ENCODE results near the gene ZAP70. TPM values are rescaled to one million over a fixed set of nuclear protein-coding genes. Genes with fewer than 3 reads are reported as not detected.
"Not testable (repeated sequence)": the region's sequence is repeated elsewhere in the genome, so short reads cannot be mapped to it uniquely, and the experiment has no call there.

Gene ZAP70
- total RNA-seq (2014; rRNA removed; shearing (Covaris generic); ENCODE audit: low replicate concordance): 0.71 TPM in 1 of 2 replicates, not detected in the other

DNA sequence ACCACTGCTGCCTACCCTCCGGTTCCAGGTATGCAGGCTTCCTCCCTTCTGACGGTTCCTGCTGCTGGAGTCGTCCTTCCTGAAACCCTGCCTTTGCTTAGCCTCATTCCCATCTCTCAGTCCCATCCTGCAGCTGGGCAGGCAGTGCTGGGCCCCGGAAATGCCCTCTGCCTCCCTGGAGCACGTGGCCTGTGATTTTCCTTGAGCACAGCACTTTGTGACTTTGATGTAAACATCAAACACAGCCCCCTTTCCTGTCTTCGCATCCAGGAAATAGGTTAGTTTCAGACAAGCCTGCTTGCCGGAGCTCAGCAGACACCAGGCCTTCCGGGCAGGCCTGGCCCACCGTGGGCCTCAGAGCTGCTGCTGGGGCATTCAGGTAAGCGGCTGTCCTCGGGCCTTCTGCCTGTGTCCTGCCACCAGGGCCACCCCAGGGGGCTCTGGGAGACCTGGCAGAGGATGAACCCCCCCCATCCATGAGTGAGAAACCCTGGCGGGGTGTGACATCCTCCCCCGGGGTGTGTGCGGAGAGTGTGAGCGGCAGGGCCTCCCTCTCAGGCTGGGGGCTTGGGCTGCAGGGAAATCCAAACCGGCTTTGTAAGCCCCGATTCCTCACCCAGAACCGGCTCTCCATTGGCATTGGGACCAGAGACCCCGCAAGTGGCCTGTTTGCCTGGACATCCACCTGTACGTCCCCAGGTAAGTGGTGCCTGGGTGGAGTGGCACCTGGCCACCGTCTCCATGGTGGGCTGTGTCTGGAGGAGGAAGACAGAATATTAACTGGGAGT lies at the start of gene ZAP70:
ZAP70 (plus strand) TSS at position 281 of the 788 bp plus-strand sequence. CDS start 10,461 bp downstream, outside the sequence.
- in situ Hi-C loops (cut with HindIII; ENCODE audit: low pct_unique_long_range_greater_than_20kb, low sequenced_read_pairs): no loop called here
- DNase-seq (ENCODE audit: low read depth): no peak

- in situ Hi-C loops (cut with HindIII; ENCODE audit: low pct_unique_long_range_greater_than_20kb, low sequenced_read_pairs): no loop called here
- no peak for DNase-seq (ENCODE audit: low read depth)
These were observed 49.8 kb upstream of the ZAP70 start for GRCh38 chr2:97663626-97663961.

DNA sequence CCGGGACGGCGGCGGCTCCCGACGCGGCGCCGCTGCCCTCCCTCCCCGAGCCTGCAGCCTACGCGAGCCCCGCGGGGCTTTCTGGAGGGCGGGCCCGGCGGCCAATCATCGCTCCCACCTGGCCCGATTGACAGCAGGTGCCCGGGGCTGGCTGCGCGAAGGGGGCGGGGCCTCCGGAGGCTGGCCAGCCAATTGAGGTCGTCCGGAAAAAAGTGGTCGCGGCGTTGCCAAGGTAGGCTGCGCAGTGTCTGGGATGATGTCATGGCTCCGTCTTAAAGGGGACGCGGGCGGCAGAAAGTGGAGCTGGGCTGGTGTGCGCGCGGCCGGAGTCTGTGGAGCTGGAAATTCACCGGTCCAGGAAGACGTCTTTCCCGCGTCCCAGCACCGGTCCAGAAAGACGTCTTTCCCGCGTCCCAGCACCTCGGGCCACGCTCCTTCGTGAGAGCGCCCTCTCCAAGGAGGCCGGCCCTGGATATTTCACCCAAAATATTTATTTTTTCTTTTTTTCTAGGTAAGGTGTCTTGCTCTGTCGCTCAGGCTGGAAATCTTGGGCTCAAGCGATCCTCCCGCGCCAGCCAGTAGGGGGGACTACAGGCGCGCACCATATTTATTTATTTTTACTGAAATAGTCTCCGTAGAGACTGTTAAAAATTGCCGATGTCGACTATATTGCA lies 49.3 kb upstream of the ZAP70 start, which contains the start of gene ACTR1B:
ACTR1B (minus strand) TSS at position 83 of the 674 bp plus-strand sequence. CDS start 154 bp downstream, outside the sequence.
- in situ Hi-C loops (cut with HindIII; ENCODE audit: low pct_unique_long_range_greater_than_20kb, low sequenced_read_pairs): no loop called here
- peak; percentile 99 for DNase-seq (ENCODE audit: low read depth)

GRCh38 chr2:97664636-97664970 lies 48.8 kb upstream of the ZAP70 start:
- in situ Hi-C loops (cut with HindIII; ENCODE audit: low pct_unique_long_range_greater_than_20kb, low sequenced_read_pairs): no loop called here
- no peak for DNase-seq (ENCODE audit: low read depth)

DNA sequence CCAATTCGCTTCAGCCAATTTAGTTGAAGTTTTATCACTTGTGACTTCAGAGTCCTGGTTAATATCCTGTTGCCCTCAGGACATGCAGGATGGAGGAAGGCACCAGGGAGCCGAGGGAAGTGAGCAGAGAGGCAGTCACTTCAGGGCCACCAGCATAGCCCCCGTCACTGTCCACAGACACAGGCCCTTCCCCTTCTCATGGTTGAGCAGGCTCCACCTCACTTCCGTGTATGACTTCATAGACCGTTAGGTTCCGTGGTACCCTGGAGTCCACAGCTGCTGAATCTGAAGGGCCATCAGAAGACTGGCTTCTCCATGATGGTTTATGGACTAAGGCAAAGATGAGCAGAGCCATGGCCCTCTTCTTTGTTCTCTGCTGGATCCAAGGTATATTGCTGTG lies 43.9 kb upstream of the ZAP70 start, which contains the start of gene C2orf92:
C2orf92 (plus strand) TSS at position 266 of the 400 bp plus-strand sequence; CDS start at position 342, 76 bp downstream.
- in situ Hi-C loops (cut with HindIII; ENCODE audit: low pct_unique_long_range_greater_than_20kb, low sequenced_read_pairs): no loop called here
- no peak for DNase-seq (ENCODE audit: low read depth)

- in situ Hi-C loops (cut with HindIII; ENCODE audit: low pct_unique_long_range_greater_than_20kb, low sequenced_read_pairs): no loop called here
- DNase-seq (ENCODE audit: low read depth): no peak
These were observed 42.9 kb upstream of the ZAP70 start for GRCh38 chr2:97670471-97670870.

- in situ Hi-C loops (cut with HindIII; ENCODE audit: low pct_unique_long_range_greater_than_20kb, low sequenced_read_pairs): no loop called here
- no peak for DNase-seq (ENCODE audit: low read depth)
These were observed 41.9 kb upstream of the ZAP70 start for GRCh38 chr2:97671526-97671925.

DNA sequence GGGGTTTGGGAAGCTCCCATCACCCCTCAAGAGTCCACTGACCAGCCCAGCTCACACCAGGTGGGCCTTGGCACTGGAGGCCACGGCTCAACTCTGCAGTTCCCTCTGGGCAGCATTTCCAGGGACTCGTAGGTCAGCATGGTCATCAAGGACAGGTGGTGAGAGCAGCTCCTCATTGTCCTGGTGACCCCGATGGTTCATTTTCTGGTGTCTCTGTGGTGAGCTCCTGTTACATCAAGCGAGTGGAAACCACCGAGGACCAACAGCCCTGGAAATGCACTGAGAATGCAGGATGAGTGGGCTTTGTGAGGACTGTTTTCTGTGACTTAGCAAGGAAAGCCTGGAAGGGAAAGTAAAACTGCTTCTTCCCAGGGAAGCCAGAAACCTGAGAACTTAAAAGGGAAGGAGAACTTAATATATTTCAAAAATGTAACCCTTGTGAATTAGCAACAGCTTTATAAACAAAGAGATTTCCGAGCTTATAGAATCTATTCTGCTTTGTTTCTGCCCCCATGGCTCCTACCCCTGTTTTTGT lies 40.7 kb upstream of the ZAP70 start:
- in situ Hi-C loops (cut with HindIII; ENCODE audit: low pct_unique_long_range_greater_than_20kb, low sequenced_read_pairs); DNase-seq (ENCODE audit: low read depth): not testable (repeated sequence)

DNA sequence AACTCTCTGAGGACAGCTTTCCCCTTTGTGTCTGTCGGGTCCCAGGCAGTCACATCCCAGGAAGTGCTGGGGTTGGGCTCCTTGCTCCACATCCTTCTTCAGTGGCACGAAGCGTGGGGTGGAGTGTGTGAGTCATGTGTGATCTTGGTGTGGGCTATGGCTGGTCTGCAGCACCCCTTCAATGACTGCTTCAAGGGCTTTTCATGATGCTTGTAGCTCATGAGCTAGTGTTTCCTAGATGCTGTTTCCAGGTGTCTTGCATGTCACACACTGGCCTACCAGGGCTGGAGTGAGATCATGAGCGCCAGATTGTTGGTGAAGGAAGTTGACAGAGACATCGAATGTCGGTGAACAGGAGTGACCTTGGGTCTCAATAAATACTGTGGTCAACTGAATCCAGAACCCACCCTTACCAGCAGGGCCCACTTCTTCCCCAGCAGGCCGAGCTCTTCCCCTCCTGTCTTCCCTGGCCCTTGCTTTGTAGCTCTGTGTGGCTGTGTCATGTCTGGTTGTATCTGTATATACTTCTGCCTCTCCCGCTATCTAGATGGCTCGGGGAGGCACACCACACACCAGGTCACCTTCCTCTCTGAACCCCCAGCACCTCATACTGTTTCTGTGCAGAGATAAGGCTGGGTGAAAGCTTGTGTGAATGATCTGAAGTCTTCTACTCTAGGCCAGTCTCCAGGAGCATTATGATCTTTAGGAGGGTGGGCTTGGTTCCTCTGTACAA lies 40.0 kb upstream of the ZAP70 start:
- no peak for DNase-seq (ENCODE audit: low read depth)
- in situ Hi-C loops (cut with HindIII; ENCODE audit: low pct_unique_long_range_greater_than_20kb, low sequenced_read_pairs): no loop called here

DNA sequence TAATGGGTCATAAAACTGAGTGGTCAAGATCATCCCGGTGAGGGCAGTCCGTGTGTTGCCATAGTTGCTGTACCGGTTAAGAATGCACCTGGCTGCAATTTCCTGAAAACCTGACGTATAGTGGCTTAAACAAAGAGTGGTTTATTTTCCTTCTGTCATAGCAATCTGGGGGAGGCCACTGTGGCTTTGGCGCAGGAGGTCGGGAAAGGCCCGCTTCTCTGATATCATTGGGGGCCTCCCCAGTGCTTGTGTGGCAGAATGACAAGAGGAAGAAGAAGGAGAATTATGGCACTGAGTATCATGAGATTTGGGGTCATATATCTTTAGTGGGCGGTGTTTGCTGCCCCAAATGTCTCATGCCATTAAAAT lies 39.5 kb upstream of the ZAP70 start:
- no peak for DNase-seq (ENCODE audit: low read depth)
- in situ Hi-C loops (cut with HindIII; ENCODE audit: low pct_unique_long_range_greater_than_20kb, low sequenced_read_pairs): no loop called here

DNA sequence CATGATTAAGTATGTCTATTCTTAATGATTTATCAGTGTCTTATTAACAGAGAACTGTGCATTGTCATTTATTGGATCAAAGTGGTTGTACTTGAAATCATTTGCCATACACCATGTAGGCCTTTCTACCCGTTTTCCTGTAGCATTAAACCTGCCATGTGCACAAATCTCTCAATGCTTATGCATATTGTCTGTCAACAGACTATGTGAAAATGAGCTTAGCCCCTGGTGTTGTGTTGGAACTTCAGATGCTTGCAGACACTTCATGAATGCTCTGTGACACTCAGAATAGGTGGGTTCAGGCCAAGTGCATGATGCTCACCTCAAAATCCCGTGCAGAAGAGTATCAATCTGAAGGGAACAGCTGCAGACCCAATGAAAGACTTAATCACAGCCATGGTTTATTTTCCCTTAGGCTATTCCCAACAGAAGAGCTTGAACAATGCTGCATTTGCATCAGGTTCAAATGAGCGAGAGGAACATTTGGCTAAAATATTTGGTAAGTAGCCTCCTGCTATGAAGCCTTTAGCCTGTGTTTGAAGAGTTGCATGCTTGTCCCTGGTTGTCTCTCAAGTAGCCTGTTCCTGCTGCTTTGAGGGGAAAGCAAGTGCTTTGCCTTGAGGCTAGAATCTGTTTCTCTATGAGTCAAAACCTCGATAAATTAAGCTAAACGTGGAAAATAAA lies 37.8 kb upstream of the ZAP70 start:
- DNase-seq (ENCODE audit: low read depth): no peak
- in situ Hi-C loops (cut with HindIII; ENCODE audit: low pct_unique_long_range_greater_than_20kb, low sequenced_read_pairs): no loop called here

GRCh38 chr2:97676620-97677019 lies 36.8 kb upstream of the ZAP70 start:
- DNase-seq (ENCODE audit: low read depth): no peak
- in situ Hi-C loops (cut with HindIII; ENCODE audit: low pct_unique_long_range_greater_than_20kb, low sequenced_read_pairs): no loop called here

GRCh38 chr2:97677480-97677879 lies 35.9 kb upstream of the ZAP70 start:
- in situ Hi-C loops (cut with HindIII; ENCODE audit: low pct_unique_long_range_greater_than_20kb, low sequenced_read_pairs): no loop called here
- DNase-seq (ENCODE audit: low read depth): no peak

GRCh38 chr2:97678298-97678697 lies 35.1 kb upstream of the ZAP70 start:
- no peak for DNase-seq (ENCODE audit: low read depth)
- in situ Hi-C loops (cut with HindIII; ENCODE audit: low pct_unique_long_range_greater_than_20kb, low sequenced_read_pairs): no loop called here

- DNase-seq (ENCODE audit: low read depth); in situ Hi-C loops (cut with HindIII; ENCODE audit: low pct_unique_long_range_greater_than_20kb, low sequenced_read_pairs): not testable (repeated sequence)
These were observed 26.1 kb upstream of the ZAP70 start for GRCh38 chr2:97687235-97687634.

DNA sequence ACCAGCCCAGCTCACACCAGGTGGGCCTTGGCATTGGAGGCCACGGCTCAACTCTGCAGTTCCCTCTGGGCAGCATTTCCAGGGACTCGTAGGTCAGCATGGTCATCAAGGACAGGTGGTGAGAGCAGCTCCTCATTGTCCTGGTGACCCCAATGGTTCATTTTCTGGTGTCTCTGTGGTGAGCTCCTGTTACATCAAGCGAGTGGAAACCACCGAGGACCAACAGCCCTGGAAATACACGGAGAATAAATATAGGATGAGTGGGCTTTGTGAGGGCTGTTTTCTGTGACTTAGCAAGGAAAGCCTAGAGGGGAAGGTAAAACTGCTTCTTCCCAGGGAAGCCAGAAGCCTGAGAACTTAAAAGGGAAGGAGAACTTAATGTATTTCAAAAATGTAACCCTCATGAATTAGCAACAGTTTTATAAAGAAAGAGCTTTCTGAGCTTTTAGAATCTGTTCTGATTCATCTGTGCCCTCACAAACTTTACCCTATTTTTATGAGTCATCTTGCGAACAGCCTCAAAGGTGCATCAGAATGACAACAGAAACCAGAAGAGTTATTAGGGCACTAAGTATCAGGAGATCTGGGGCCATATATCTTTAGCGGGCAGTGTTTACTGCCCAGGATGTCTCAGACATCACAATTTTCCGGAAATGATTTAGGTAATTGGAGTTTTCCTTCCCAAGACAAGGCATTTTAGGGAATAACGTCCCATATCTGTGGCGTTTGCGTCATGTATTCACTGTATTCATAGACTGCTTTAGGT lies 25.1 kb upstream of the ZAP70 start:
- in situ Hi-C loops (cut with HindIII; ENCODE audit: low pct_unique_long_range_greater_than_20kb, low sequenced_read_pairs): no loop called here
- no peak for DNase-seq (ENCODE audit: low read depth)

DNA sequence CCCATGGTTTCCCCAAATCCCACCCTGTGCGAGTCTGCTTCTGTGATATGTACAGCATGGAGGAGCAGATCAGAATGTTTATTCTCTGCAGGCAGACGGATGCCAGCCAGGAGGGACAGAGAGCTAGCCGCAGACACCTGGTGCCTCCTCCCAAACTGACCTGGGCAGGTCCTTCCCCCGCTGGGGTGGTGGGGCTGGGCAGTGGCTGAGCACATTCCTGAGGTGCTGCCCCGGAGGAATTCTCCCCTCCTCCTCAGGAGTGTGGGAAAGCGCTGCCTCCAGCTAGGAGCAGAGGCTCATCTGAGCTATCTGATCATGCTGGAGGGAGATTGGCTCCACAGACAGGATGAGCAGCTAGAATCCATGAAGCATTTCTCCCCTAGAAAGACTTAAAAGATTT lies 22.2 kb upstream of the ZAP70 start:
- no peak for DNase-seq (ENCODE audit: low read depth)
- in situ Hi-C loops (cut with HindIII; ENCODE audit: low pct_unique_long_range_greater_than_20kb, low sequenced_read_pairs): no loop called here

DNA sequence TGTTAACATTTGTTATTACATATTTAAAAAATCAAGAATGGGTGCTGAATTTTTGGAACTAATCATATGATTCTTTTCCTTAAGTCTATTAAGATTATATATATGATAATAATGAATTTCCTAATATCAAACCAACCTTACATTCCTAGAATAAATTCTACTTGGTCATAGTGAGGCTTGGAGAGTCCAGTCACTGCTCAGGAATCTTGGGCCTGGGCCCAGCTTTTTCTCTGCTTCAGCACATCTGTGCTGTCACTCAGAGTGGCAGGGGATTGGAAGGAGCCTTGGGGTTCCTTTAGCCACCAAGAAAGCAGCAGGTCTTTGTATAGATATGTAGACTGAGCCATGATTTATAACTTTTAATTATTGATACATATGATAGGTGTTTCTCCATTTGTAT lies 19.9 kb upstream of the ZAP70 start:
- in situ Hi-C loops (cut with HindIII; ENCODE audit: low pct_unique_long_range_greater_than_20kb, low sequenced_read_pairs): no loop called here
- DNase-seq (ENCODE audit: low read depth): peak; percentile 16

Data from Caki2 (cell line).